ENCODE results near the gene CPEB4.

- TF ChIP-seq, protein P1, sequence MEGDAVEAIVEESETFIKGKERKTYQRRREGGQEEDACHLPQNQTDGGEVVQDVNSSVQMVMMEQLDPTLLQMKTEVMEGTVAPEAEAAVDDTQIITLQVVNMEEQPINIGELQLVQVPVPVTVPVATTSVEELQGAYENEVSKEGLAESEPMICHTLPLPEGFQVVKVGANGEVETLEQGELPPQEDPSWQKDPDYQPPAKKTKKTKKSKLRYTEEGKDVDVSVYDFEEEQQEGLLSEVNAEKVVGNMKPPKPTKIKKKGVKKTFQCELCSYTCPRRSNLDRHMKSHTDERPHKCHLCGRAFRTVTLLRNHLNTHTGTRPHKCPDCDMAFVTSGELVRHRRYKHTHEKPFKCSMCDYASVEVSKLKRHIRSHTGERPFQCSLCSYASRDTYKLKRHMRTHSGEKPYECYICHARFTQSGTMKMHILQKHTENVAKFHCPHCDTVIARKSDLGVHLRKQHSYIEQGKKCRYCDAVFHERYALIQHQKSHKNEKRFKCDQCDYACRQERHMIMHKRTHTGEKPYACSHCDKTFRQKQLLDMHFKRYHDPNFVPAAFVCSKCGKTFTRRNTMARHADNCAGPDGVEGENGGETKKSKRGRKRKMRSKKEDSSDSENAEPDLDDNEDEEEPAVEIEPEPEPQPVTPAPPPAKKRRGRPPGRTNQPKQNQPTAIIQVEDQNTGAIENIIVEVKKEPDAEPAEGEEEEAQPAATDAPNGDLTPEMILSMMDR (IDR thresholded peaks at IDR 0.05): no peak
- TF ChIP-seq EZH2 (IDR thresholded peaks at IDR 0.05; ENCODE audit: borderline replicate concordance, insufficient read depth, low read depth, low read length, poor library complexity, severe bottlenecking): no peak
Measured at GRCh38 chr5:173859408-173860159, 28.6 kb upstream of the CPEB4 start.

All from B cell (primary cell).